D721Med (cell line): ENCODE results near the gene MAN2B1.
A peak's percentile ranks its signal among the peaks of the same experiment; 100 is the strongest.
"Not testable (repeated sequence)": the region's sequence is repeated elsewhere in the genome, so short reads cannot be mapped to it uniquely, and the experiment has no call there.

Experiments
- DNase-seq: peaks from one replicate; pipeline ENCODE4 v3.0.0; 2011; ENCODE audit warnings: low spot score; ENCODE audit not compliant: insufficient read length
- FAIRE-seq: peaks from 2 replicates; lab custom pipeline; 2011; peaks lifted over from hg19 to GRCh38; lab: Jason Lieb, UNC
- TF ChIP-seq, protein P1 (sequence below): IDR thresholded peaks from 2 replicates; pipeline ENCODE4 v1.5.1; 2012; ENCODE audit warnings: mild to moderate bottlenecking, control low read depth; ENCODE audit not compliant: insufficient read depth; ENCODE audit errors: missing control alignments

The MAN2B1 gene

DNA sequence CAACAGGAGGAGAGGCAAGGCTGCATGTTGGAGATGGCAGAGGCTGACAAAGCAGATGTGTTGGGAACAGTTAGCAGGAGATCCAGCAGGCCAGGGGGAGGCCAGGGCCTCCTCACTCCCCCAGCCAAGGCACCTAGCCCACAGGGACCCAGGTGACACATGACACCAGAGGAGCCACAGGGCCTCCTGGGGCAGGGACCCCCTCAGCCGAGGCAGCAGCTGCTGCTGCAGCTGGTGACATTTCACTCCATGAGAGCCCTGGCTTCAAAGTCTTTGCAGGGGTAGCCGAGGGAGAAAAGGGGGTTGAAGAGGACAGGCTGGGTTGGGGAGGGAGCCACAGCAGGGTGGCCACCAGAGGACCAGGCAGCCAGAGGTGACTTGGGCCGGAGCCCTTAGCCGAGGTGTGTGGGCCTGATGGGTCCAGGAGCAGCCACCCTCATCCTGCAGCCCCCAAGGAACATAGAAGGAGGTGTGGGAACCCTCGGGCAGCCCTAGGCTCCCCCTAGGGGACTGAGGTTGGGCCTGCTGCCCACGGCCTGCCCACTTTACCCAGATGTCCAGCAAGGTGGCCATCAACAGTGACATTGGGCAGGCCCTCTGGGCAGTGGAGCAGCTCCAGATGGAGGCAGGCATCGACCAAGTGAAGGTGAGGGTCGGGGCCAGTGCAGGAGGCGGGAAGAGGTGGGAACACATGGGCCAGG lies 21.1 kb upstream of the MAN2B1 start, which contains the start of gene GNG14:
Gene GNG14, plus strand, starts transcription at position 503 of the 701 bp plus-strand sequence. Its CDS starts 51 bp downstream, at position 554.
- DNase-seq, result no peak
- FAIRE-seq, result no peak

DNA sequence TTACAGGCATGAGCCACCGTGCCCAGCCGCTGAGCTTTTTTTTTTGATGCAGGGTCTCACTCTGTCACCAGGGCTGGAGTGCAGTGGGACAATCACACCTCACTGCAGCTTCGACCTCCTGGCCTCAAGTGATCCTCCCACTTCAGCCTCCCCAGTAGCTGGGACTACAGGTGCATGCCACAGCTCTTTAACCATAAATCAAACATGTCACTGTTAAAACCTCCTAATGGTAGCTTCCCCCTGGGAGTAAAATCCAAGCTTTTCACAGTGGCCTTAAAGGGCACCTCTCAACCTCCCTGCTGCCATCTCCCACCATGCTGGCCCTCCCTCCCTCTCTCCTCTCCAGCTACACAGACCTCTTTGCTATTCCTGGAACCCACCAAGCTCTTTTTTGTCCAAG lies 19.3 kb upstream of the MAN2B1 start:
- FAIRE-seq (no peak), DNase-seq (no peak)
- TF ChIP-seq, protein P1, sequence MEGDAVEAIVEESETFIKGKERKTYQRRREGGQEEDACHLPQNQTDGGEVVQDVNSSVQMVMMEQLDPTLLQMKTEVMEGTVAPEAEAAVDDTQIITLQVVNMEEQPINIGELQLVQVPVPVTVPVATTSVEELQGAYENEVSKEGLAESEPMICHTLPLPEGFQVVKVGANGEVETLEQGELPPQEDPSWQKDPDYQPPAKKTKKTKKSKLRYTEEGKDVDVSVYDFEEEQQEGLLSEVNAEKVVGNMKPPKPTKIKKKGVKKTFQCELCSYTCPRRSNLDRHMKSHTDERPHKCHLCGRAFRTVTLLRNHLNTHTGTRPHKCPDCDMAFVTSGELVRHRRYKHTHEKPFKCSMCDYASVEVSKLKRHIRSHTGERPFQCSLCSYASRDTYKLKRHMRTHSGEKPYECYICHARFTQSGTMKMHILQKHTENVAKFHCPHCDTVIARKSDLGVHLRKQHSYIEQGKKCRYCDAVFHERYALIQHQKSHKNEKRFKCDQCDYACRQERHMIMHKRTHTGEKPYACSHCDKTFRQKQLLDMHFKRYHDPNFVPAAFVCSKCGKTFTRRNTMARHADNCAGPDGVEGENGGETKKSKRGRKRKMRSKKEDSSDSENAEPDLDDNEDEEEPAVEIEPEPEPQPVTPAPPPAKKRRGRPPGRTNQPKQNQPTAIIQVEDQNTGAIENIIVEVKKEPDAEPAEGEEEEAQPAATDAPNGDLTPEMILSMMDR, result no peak

More for the DNA sequence above, 21.1 kb upstream of the MAN2B1 start, which contains the start of gene GNG14:
- TF ChIP-seq, protein P1, result no peak

DNA sequence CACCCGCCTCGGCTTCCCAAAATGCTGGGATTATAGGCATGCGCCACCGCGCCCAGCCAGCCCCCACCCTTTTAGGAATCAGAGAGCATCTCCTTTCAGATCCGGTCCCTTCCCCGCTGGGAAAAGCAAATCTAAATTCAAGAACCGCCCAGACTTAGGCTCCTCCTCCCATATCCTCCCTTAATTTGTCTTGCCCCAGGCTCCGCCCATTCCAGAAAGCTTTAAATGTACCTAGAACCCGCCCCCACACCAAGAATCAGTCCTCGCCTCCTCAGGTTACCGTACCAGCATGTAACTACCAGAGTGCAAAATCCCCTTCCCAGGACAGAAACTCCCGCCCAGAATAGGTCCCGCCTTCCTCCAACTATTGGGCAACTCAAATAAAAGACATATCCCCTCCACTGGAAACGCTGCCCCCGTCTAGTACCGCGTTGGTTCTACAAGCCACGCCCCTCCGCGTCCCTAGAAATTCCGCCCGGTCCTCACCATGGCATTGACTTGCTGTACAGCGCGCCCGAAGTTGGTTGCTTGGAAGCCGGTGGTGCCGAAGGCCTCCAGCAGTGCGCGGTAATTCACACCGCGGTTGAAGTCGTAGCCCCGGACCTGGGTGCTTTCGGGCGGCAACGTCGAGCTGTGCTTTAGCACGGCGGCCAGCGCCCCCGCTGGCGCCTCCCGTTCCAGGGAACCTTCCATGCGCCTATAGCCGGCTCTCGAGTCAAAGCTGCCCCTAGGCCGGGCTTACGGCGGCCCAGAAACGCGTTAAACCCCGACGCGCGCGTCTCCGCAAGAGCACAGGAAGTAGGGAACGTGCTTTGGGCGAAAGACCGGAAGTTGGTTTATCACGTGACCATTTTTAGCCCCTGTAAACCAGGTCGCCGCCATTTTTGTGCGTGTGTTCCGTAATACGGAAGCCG lies 14.8 kb upstream of the MAN2B1 start, which contains the start of gene DHPS:
Gene DHPS, minus strand, starts transcription at position 807 of the 914 bp plus-strand sequence. Its CDS starts 114 bp downstream, at position 693.
- no peak for FAIRE-seq
- DNase-seq, result peak; percentile 93
- TF ChIP-seq, protein P1, result no peak

DNA sequence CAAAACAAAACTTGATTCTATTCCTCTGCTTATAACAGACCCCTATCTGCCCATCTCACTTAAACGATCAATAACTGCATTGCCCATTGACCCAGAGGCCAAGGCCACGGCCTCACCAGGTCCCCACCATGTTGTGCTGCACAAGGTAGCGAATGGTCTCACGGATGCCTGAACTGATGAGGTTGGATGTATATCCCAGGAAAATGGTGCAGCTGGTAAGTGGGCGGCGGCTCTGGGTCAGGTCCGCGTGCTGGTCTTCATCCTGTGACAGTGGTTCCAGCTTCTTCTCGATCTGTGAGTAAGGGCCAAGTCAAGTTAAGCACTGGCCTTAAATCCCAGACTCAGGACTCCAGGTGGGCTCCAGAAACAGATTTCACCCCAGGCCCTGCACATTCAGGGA lies 13.5 kb upstream of the MAN2B1 start:
- FAIRE-seq (no peak), DNase-seq (no peak)
- TF ChIP-seq, protein P1, result no peak

DNA sequence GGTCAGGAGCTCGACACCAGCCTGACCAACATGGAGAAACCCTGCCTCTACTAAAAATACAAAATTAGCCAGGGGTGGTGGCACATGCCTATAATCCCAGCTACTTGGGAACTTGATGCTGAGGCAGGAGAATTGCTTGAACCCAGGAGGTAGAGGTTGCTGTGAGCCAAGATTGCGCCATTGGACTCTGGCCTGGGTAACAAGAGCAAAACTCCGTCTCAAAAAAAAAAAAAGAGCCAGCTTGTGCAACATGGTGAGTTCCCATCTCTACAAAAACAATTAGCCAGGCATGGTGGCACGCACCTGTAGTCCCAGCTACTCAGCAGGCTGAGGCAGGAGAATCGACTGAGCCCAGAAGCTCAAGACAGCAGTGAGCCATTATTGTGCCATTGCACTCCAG lies 11.5 kb upstream of the MAN2B1 start:
- DNase-seq, FAIRE-seq: not testable (repeated sequence)

DNA sequence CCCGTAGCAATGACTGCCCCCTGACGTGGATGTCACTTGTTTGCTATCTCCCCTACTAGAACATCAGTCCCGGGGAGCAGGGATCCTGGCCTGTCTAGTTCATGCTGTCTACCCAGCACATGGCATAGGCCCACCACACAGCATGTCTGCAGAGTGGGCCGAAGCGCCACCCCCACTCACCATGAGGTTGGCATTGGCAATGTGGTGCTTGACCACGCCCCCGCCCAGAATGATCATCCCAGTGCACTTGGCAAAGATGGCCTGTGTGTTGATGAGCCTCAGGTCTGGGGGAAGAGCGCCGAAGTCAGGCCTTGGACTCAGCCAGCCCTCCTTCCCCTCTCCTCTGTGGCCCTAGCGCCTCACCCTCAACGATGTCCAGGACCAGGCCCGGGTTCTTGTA lies 10.4 kb upstream of the MAN2B1 start:
- DNase-seq, result no peak
- FAIRE-seq, result no peak
- TF ChIP-seq, protein P1, result no peak

DNA sequence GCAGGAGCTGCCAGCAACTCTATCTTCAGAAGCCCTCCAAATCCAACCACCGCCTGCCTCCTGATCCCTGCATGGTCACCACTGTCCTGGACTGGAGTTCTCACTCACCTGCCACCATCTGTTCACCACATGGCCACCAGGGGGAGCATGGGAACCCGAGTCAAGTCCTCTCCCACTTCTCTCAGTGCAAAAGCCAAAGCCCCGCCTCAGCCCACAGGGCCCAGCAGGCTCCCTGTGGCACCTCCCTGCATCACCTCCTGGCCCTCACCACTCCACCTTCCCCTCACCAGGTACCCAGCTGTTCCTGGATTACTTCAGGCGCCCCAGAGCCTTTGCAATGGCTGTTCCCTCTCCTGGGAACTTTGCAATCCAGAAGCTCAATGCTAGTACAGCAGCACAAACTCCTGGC lies 9.8 kb upstream of the MAN2B1 start:
- TF ChIP-seq, protein P1, result peak; percentile 71
- DNase-seq, result peak; percentile 96
- FAIRE-seq, result no peak
